AG09319 (cell line): ENCODE data around the gene TNF.

ENCODE experiments used
- DNase-seq: peaks from one replicate; pipeline ENCODE4 v3.0.0-alpha.2; 2010; ENCODE audit warnings: low read depth; ENCODE audit errors: extremely low read depth
- CTCF ChIP-seq: IDR thresholded peaks from 2 replicates; pipeline ENCODE4 v1.5.1; 2011; ENCODE audit warnings: low read depth, mild to moderate bottlenecking, inconsistent platforms, low read length, moderate library complexity

Gene TNF

GRCh38 chr6:31619805-31620585 is 44.6 kb downstream of the TNF start:
- no peak for TF ChIP-seq CTCF
- DNase-seq = peak; percentile 95

DNA sequence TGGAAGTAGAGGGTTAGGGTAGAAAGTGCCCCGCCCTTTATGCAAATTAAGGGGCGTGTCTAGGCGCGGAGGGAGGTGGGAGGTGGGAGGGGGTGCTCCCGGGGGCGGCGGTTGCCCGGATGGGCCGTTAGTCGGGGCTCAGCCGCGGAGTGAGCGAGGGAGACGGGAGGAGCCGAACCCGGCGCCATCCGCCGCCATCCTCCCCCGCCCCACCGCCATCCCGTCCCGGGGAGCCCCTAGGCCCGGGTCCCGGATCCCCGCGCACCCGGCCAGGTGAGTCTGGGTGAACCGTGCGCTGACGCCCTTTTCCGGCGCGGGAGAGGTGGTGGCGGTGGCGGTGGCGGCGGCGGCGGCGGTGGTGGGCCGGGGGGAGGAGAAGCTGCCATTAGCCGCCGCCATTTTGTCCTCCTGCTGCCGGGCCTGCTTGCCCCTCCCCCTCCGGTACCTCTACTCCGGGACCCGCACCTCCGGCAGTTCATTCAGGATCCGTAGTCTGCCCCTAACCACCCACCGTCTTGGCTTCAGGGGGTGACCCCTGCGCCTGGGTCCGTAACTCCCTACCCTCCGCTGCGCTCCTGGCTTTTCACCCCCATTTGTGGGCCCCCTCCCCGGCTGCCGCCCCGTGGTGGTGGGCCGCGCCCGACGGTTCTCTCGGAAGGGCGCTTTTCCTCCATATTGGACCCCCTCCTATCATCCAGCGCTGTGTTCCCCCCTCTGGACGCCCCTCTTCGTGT is 45.4 kb downstream of the TNF start, which contains the start of gene PRRC2A:
TSS of gene PRRC2A (plus strand) at position 130 of the 734 bp plus-strand sequence. CDS start 2,075 bp downstream, outside the sequence.
- no peak for TF ChIP-seq CTCF
- peak; percentile 97 for DNase-seq

- DNase-seq = no peak
- no peak for TF ChIP-seq CTCF
Observed at GRCh38 chr6:31621320-31621939, 46.1 kb downstream of the TNF start.

DNA sequence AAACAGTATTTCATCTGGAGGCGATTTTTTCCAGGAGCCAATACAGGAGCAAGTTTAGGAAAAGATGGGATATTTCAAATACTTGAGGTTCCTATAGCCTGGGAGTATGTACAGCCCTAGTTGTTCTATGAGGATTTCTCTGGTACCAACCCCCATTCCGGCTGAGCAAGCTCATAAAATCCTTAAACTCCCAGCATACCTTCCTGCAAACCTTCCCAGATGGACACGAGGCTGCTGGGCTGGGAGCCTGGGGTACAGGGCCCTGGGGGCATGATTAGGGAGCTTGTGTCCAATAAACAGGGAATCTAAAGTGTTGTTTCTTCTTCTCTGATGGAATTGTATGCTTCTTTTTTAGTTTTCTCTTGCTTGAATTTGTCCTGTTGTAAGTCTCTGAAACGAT is 46.6 kb downstream of the TNF start:
- no peak for TF ChIP-seq CTCF
- DNase-seq = no peak

DNA sequence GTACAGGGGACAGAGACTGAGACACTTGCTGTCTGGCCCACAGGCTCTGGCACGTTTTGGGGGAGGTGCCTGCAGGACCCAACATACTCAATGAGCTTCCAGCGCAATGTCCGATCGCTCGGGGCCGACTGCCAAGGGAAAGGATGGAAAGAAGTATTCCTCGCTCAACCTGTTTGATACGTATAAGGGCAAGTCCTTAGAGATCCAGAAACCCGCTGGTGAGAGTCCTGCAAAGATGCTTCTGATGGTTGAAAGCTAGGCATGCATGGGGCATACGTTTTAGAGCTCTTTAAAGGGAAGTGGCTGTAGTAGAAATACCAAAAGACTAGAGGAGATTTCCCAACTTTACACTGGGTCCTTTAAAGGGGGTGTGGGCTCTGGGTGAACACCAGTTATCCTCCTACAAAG is 47.3 kb downstream of the TNF start:
- no peak for TF ChIP-seq CTCF
- DNase-seq = no peak

GRCh38 chr6:31624070-31624469 is 48.7 kb downstream of the TNF start:
- no peak for TF ChIP-seq CTCF
- no peak for DNase-seq

DNA sequence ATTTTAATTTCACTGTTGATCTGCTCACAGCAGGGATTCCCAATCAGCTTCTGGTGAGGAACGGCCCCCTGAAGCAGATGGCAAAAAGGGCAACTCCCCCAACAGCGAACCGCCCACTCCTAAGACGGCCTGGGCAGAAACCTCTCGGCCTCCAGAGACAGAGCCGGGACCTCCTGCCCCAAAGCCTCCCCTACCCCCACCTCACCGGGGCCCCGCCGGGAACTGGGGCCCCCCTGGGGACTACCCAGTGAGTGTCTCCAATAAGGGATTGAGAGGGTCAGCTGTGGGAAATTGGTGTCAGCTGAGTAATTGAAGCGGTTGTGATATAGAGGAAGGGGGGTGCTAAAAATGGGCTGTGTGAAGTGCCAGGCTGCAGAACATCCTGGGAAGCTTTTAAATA is 51.6 kb downstream of the TNF start:
- no peak for TF ChIP-seq CTCF
- DNase-seq = no peak
